HepG2 (cell line): Measurements from ENCODE around the gene IL1R1. TPM values are rescaled to one million over a fixed set of nuclear protein-coding genes. Genes with fewer than 3 reads are reported as not detected.

Experiments used
- ARID5B ChIP-seq: IDR thresholded peaks from 2 replicates; pipeline ENCODE4 v1.4.0; 2020; ENCODE audit warnings: mild to moderate bottlenecking, missing genetic modification reagents
- ATF7 ChIP-seq, 2 experiments: fragments of 450-650 bp in 1 of 2; sonication (generic) in 1 of 2; formaldehyde crosslinking in 1 of 2; IDR thresholded peaks; 2 replicates each; pipeline versions ENCODE4 v1.4.0 to v1.6.1; 2016 to 2020; ENCODE audit warnings: antibody characterized with exemption in 1 of 2, mild to moderate bottlenecking in 1 of 2, missing genetic modification reagents in 1 of 2
- HOXA7 ChIP-seq: sonication (generic); formaldehyde crosslinking; IDR thresholded peaks from 2 replicates; pipeline ENCODE4 v1.8.1; 2022; ENCODE audit warnings: mild to moderate bottlenecking, missing genetic modification reagents, moderate library complexity
- MAFF ChIP-seq: IDR thresholded peaks from 2 replicates; pipeline ENCODE4 v1.6.1; 2011; ENCODE audit warnings: low read depth, low read length, improper control_type of control experiment
- MAFK ChIP-seq, 2 experiments: IDR thresholded peaks in 1 of 2; conservative IDR thresholded peaks in 1 of 2; 2 replicates each; pipeline ENCODE4 v1.6.1; 2011; ENCODE audit warnings: improper control_type of control experiment in 2 of 2, low read length in 2 of 2
- NFKBIZ ChIP-seq: IDR thresholded peaks from 2 replicates; pipeline ENCODE4 v1.6.1; 2018; ENCODE audit warnings: missing genetic modification reagents, missing compliant biosample characterization
- RNF219 ChIP-seq: sonication (generic); formaldehyde crosslinking; IDR thresholded peaks from 2 replicates; pipeline ENCODE4 v1.5.0; 2020; ENCODE audit warnings: mild to moderate bottlenecking, missing genetic modification reagents
- TCF7 ChIP-seq: sonication (generic); IDR thresholded peaks from 2 replicates; pipeline ENCODE4 v1.6.1; 2016; ENCODE audit warnings: antibody characterized with exemption, low read depth
- THAP8 ChIP-seq: sonication (generic); formaldehyde crosslinking; IDR thresholded peaks from 2 replicates; pipeline ENCODE4 v1.5.1; 2020; ENCODE audit warnings: missing genetic modification reagents, mild to moderate bottlenecking, borderline replicate concordance
- ZNF12 ChIP-seq: sonication (generic); formaldehyde crosslinking; IDR thresholded peaks from 2 replicates; pipeline ENCODE4 v1.5.0; 2020; ENCODE audit warnings: missing genetic modification reagents
- ZNF282 ChIP-seq: fragments of 450-650 bp; IDR thresholded peaks from 2 replicates; pipeline ENCODE4 v1.6.1; 2018; ENCODE audit not compliant: partially characterized antibody
- ZNF33B ChIP-seq: sonication (generic); formaldehyde crosslinking; IDR thresholded peaks from 2 replicates; pipeline ENCODE4 v1.5.1; 2020; ENCODE audit warnings: mild to moderate bottlenecking, missing genetic modification reagents
- ZNF501 ChIP-seq: sonication (generic); formaldehyde crosslinking; IDR thresholded peaks from 2 replicates; pipeline ENCODE4 v1.5.1; 2020; ENCODE audit warnings: mild to moderate bottlenecking, moderate library complexity, missing genetic modification reagents
- ZNF607 ChIP-seq: sonication (generic); formaldehyde crosslinking; IDR thresholded peaks from 2 replicates; pipeline ENCODE4 v1.5.1; 2020; ENCODE audit warnings: missing genetic modification reagents, mild to moderate bottlenecking, borderline replicate concordance
- ZNF646 ChIP-seq: sonication (generic); formaldehyde crosslinking; IDR thresholded peaks from 2 replicates; pipeline ENCODE4 v1.9.0; 2021; ENCODE audit warnings: mild to moderate bottlenecking, missing genetic modification reagents
- ZZZ3 ChIP-seq: sonication (generic); formaldehyde crosslinking; IDR thresholded peaks from 2 replicates; pipeline ENCODE4 v1.4.0; 2020; ENCODE audit warnings: missing genetic modification reagents, mild to moderate bottlenecking, borderline replicate concordance
- polyA plus RNA-seq, 8 experiments: library from polyadenylated mRNA; depleted of rRNA in 3 of 8; stranded (reverse) in 7 of 8; unstranded in 1 of 8; fragments of >200 nt; fragmentation: Illumina TruSeq in 4 of 8; extraction: Trizol in 4 of 8; gene quantifications; 2 replicates each; pipeline versions ENCODE4 v1.2.1 to v1.2.3, GENCODE V29; 2011 to 2016; ENCODE audit warnings: low read depth in 4 of 8, missing spikeins in 1 of 8, mixed read lengths in 1 of 8; ENCODE audit not compliant: insufficient read depth in 1 of 8
- total RNA-seq, 5 experiments: library from RNA; depleted of rRNA; stranded (reverse); fragments of >200 nt; fragmentation: Illumina TruSeq; extraction: Trizol; gene quantifications; 2 replicates each; pipeline ENCODE4 v1.2.3, GENCODE V29; 2016; ENCODE audit warnings: low read depth in 1 of 5

Gene IL1R1
- total and polyA plus RNA-seq, 2 of the 13 experiments (the other 11 are each of a cell fraction or from before 2014, with no cell fraction given), result 38.0 to 93.1 TPM

GRCh38 chr2:102114851-102115497 lies 27.6 kb upstream of the IL1R1 start (continued):
- TF ChIP-seq ARID5B (CRISPR knock-in tag) (peak; percentile 31; the same call in 1 of the 2 replicates), ZNF12 (peak; percentile 18; the same call in 1 of the 2 replicates), ATF7 (IDR thresholded peaks at IDR 0.05) (no peak), ATF7 (CRISPR knock-in tag; IDR thresholded peaks at IDR 0.05) (no peak), ZNF282 (no peak), MAFF (peak; percentile 49; the same call in 1 of the 2 replicates), NFKBIZ (CRISPR knock-in tag) (no peak), ZNF607 (CRISPR knock-in tag) (no peak), RNF219 (CRISPR knock-in tag) (no peak), ZNF501 (CRISPR knock-in tag) (peak; percentile 66), ZNF646 (CRISPR knock-in tag) (no peak), MAFK (conservative IDR thresholded peaks at IDR 0.05 in 1 of 2, IDR thresholded peaks at IDR 0.05 in 1 of 2; ENCODE audit: low read length in 2 of 2) (0 out of 4 replicates have a peak, but pooled peaks of 1 of the 2 experiments have one; percentile 32), THAP8 (CRISPR knock-in tag) (no peak), ZNF33B (CRISPR knock-in tag) (no peak), ZZZ3 (CRISPR knock-in tag) (no peak), HOXA7 (CRISPR knock-in tag) (no peak), TCF7 (0 out of 2 replicates have a peak, but pooled peaks have one; percentile 31)
